Neural cell (in vitro differentiated cells): Measurements from ENCODE around the gene GALE. TPM values are rescaled to one million over a fixed set of nuclear protein-coding genes. Genes with fewer than 3 reads are reported as not detected.
A peak's percentile ranks its signal among the peaks of the same experiment; 100 is the strongest.

ENCODE experiments used
- H2AFZ ChIP-seq: fragments of 200-600, 300-800 bp; sonication (generic), shearing (Covaris generic); 2 replicates; pipeline ENCODE4 v1.6.0; 2014; ENCODE audit warnings: low read depth, mild to moderate bottlenecking, antibody characterized with exemption, low read length, moderate library complexity
- H3F3A ChIP-seq: fragments of 200-600 bp; shearing (Covaris generic); 2 replicates; pipeline ENCODE4 v1.6.1; 2016; ENCODE audit warnings: mild to moderate bottlenecking, moderate library complexity, mixed read lengths, antibody characterized with exemption, low read length; ENCODE audit not compliant: insufficient read depth, poor library complexity, severe bottlenecking
- H3K27ac ChIP-seq: fragments of 200-600, 300-800 bp; sonication (generic), shearing (Covaris generic); 2 replicates; pipeline ENCODE4 v1.5.1; 2014; ENCODE audit warnings: mild to moderate bottlenecking, low read length, moderate library complexity
- H3K27me3 ChIP-seq: fragments of 300-800, 200-600 bp; sonication (generic), shearing (Covaris generic); 2 replicates; pipeline ENCODE4 v1.6.0; 2014; ENCODE audit warnings: mild to moderate bottlenecking, low read depth, low read length, moderate library complexity; ENCODE audit not compliant: insufficient read depth
- H3K36me3 ChIP-seq: fragments of 300-800, 200-600 bp; sonication (generic), shearing (Covaris generic); 2 replicates; pipeline ENCODE4 v1.5.1; 2014; ENCODE audit warnings: mild to moderate bottlenecking, antibody characterized with exemption, low read length, moderate library complexity; ENCODE audit not compliant: insufficient read depth
- H3K4me2 ChIP-seq: fragments of 300-800, 200-600 bp; sonication (generic), shearing (Covaris generic); 2 replicates; pipeline ENCODE4 v1.6.0; 2014; ENCODE audit warnings: mild to moderate bottlenecking, low read length
- H3K4me3 ChIP-seq: fragments of 300-800, 200-600 bp; sonication (generic), shearing (Covaris generic); 2 replicates; pipeline ENCODE4 v1.5.1; 2014; ENCODE audit warnings: mild to moderate bottlenecking, low read length, moderate library complexity
- H3K79me2 ChIP-seq: fragments of 200-600 bp; shearing (Covaris generic); replicated peaks from 2 replicates; pipeline ENCODE4 v1.6.0; 2014; ENCODE audit warnings: mild to moderate bottlenecking, low read length, moderate library complexity; ENCODE audit not compliant: insufficient read depth
- H3K9ac ChIP-seq: fragments of 300-800, 200-600 bp; sonication (generic), shearing (Covaris generic); 2 replicates; pipeline ENCODE4 v1.6.1; 2016; ENCODE audit warnings: mild to moderate bottlenecking, low read length, mixed read lengths
- H3K9me2 ChIP-seq: fragments of 200-600 bp; shearing (Covaris generic); 2 replicates; pipeline ENCODE4 v1.6.1; 2016; ENCODE audit warnings: mild to moderate bottlenecking, low read length, mixed read lengths; ENCODE audit not compliant: insufficient read depth
- H3K9me3 ChIP-seq: fragments of 200-600, 300-800 bp; sonication (generic), shearing (Covaris generic); 2 replicates; pipeline ENCODE4 v1.6.1; 2016; ENCODE audit warnings: mild to moderate bottlenecking, mixed run types, low read length, moderate library complexity, mixed read lengths
- H4K20me1 ChIP-seq: fragments of 200-600 bp; shearing (Covaris generic); 2 replicates; pipeline ENCODE4 v1.6.1; 2016; ENCODE audit warnings: mild to moderate bottlenecking, mixed run types; ENCODE audit not compliant: insufficient read depth
- CTCF ChIP-seq: fragments of 450-650 bp; IDR thresholded peaks from 2 replicates; pipeline ENCODE4 v1.5.1; 2014; ENCODE audit warnings: antibody characterized with exemption, mild to moderate bottlenecking, moderate library complexity; ENCODE audit not compliant: poor library complexity, severe bottlenecking
- EP300 ChIP-seq: fragments of 450-650 bp; conservative IDR thresholded peaks from 2 replicates; pipeline ENCODE4 v1.6.1; 2014; ENCODE audit warnings: antibody characterized with exemption, mild to moderate bottlenecking, moderate library complexity; ENCODE audit not compliant: poor library complexity, severe bottlenecking
- EZH2 ChIP-seq: fragments of 200-600, 300-800 bp; shearing (Covaris generic), sonication (generic); IDR thresholded peaks from 2 replicates; pipeline ENCODE4 v1.6.1; 2014; ENCODE audit warnings: antibody characterized with exemption, low read length, borderline replicate concordance, mild to moderate bottlenecking; ENCODE audit not compliant: insufficient read depth, poor library complexity, severe bottlenecking
- MXI1 ChIP-seq: fragments of 450-650 bp; conservative IDR thresholded peaks from 2 replicates; pipeline ENCODE4 v1.6.1; 2014; ENCODE audit warnings: antibody characterized with exemption, mild to moderate bottlenecking; ENCODE audit not compliant: poor library complexity, severe bottlenecking
- POLR2AphosphoS5 ChIP-seq: IDR thresholded peaks from 2 replicates; pipeline ENCODE4 v1.6.1; 2012
- RAD21 ChIP-seq: fragments of 450-650 bp; conservative IDR thresholded peaks from 2 replicates; pipeline ENCODE4 v1.6.1; 2014; ENCODE audit warnings: antibody characterized with exemption, mild to moderate bottlenecking, moderate library complexity
- REST ChIP-seq: IDR thresholded peaks from 2 replicates; pipeline ENCODE4 v1.6.1; 2012; ENCODE audit warnings: borderline replicate concordance
- SMC3 ChIP-seq: fragments of 450-650 bp; conservative IDR thresholded peaks from 2 replicates; pipeline ENCODE4 v1.6.1; 2014; ENCODE audit warnings: antibody characterized with exemption, mild to moderate bottlenecking, moderate library complexity; ENCODE audit not compliant: poor library complexity
- TAF1 ChIP-seq: IDR thresholded peaks from 2 replicates; pipeline ENCODE4 v1.6.1; 2012; ENCODE audit warnings: low read depth
- polyA plus RNA-seq: library from polyadenylated mRNA; depleted of rRNA; stranded (reverse); fragments of >200 nt; gene quantifications from 2 replicates; pipeline ENCODE4 v1.2.3, GENCODE V29; 2014

Gene GALE
- polyA plus RNA-seq, 1 donor from 2014 or later, result 109 TPM

GRCh38 chr1:23793861-23794731 is 6.5 kb downstream of the GALE start:
- Histone ChIP-seq H3K9ac (no peak overlapping the region), H3K36me3 (peaks cover 4% of the 10 kb centered on the region), H4K20me1 (no peaks in the 10 kb centered on the region), H3F3A (no peaks in the 10 kb centered on the region), H3K27ac (no peak overlapping the region), H3K9me2 (no peaks in the 10 kb centered on the region), H3K9me3 (no peaks in the 10 kb centered on the region), H3K4me2 (no peak overlapping the region), H3K27me3 (no peaks in the 10 kb centered on the region), H3K79me2 (peaks cover 18% of the 10 kb centered on the region), H2AFZ (no peak overlapping the region), H3K4me3 (no peak overlapping the region)
- no peak for TF ChIP-seq EZH2
- TF ChIP-seq TAF1, result no peak
- TF ChIP-seq MXI1, result no peak
- no peak for TF ChIP-seq CTCF
- TF ChIP-seq SMC3, result no peak
- no peak for TF ChIP-seq RAD21
- no peak for TF ChIP-seq EP300
- no peak for TF ChIP-seq POLR2AphosphoS5
- TF ChIP-seq REST, result no peak

GRCh38 chr1:23793018-23793781 is 7.4 kb downstream of the GALE start:
- Histone ChIP-seq H3K27me3 (no peaks in the 10 kb centered on the region), H3K4me3 (peak overlapping the region; percentile 77), H3K27ac (no peak overlapping the region), H3K4me2 (no peak overlapping the region), H3K9ac (no peak overlapping the region), H3K36me3 (peaks cover 4% of the 10 kb centered on the region), H4K20me1 (no peaks in the 10 kb centered on the region), H3K9me3 (no peaks in the 10 kb centered on the region), H3K79me2 (peaks cover 18% of the 10 kb centered on the region), H2AFZ (no peak overlapping the region), H3K9me2 (no peaks in the 10 kb centered on the region), H3F3A (no peaks in the 10 kb centered on the region)
- TF ChIP-seq REST (no peak), RAD21 (no peak), CTCF (no peak), EP300 (no peak), TAF1 (no peak), MXI1 (no peak), SMC3 (no peak)
